Fibroblast of skin of abdomen (primary cell): Measurements from ENCODE around the gene TBPL2. TPM values are rescaled to one million over a fixed set of nuclear protein-coding genes. Genes with fewer than 3 reads are reported as not detected.
"Not testable (repeated sequence)": the region's sequence is repeated elsewhere in the genome, so short reads cannot be mapped to it uniquely, and the experiment has no call there.

Experiments used
- DNase-seq: peaks from one replicate; pipeline ENCODE4 v3.0.0-alpha.2; 2013
- polyA plus RNA-seq, 2 experiments: library from polyadenylated mRNA; unstranded; fragments of 120-200 nt; gene quantifications; one replicate each; pipeline ENCODE4 v1.2.1, GENCODE V29; 2013; ENCODE audit not compliant: insufficient read length in 2 of 2

TBPL2 gene
- not detected for polyA plus RNA-seq (2013, experiment 1 of 2; ENCODE audit: insufficient read length)
- polyA plus RNA-seq (2013, experiment 2 of 2; ENCODE audit: insufficient read length) = not detected

DNA sequence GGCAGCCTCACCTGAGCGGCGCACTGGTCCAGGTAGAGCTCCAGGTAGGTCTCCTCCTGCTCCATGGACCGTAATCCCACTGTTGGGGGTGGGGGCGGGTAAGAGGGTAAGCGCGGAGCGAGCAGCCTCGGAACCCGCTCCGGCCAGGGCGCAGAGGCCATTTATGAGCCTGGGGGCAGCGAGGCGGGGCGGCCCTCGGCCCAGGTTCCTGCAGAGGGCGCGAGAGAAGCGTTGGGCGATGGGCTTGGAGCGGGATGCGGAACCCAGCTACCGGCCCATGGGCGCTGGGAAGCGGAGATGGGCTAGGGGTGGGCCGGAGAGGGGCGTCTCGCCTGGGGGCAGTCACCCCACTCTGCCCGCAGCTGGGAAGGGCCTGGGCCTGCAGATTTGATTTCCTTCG is at the start of gene TBPL2:
Gene TBPL2, minus strand, starts transcription at position 232 of the 400 bp plus-strand sequence. Its CDS starts 167 bp downstream, at position 65.
- DNase-seq = no peak

DNA sequence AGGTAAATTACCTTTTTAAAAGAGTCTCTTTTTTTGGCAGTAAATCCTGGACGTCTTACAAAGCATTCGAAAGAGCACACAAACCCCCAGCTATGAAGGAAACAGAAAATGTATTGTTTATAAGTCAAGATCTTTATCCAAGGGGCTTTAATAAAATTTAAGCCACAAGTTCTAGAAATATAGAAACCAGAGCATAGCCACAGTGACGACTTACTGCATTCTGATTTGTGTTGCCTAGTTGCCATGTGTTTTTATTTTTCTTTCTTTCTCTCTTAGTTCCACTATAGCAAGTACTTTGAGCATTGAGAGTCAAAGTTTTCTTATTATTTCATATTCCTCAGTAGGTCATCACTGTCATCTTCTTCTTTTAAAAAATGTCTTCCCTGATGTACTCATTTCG is 47.8 kb upstream of the TBPL2 start:
- DNase-seq = no peak

DNA sequence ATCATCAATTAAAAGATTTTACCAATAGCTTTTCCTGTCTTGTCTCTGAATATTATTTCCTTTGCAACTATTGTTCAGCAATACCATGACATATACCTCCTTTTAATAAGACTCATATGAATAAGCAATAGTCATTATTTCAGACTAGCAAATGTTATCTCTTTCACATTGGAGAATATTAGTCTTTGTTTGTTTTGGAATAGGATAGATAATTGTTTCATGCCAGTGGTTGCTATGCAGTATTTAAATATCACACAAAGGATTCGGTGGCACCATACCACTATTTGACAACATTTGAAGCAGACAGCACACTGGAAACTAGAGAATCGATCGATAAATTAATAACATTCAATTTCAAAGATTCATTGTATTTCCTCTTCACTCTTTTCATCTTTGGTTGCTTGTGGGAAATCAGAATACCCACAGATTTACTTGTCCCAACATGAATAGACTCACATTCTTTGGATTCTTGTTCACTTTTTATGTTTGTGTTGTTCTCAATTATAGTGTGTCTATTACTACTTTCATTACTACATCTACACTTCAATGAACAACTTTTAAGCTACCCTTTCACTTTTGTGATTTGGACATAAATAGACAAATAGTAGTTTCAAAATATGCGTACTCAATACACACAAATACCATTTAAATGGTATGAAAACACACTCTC is 42.7 kb upstream of the TBPL2 start:
- DNase-seq = no peak

DNA sequence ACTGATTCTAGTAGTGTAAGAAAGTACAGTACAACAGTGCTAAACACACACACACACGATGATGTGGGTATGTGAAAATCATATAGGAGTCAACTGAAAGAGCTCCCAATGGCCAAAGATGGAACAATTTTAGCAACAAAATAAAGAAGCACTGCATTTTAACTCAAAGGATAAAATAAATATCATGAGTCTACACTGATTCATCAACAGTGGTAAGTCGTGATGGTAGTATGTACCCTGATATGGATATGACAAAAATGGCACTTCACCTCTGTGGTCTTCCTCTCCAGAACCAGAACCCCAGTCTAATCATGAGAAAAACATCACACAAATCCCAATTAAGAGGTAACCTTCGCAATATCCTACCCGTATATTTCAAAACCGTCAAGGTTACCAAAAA is 41.4 kb upstream of the TBPL2 start:
- no peak for DNase-seq

DNA sequence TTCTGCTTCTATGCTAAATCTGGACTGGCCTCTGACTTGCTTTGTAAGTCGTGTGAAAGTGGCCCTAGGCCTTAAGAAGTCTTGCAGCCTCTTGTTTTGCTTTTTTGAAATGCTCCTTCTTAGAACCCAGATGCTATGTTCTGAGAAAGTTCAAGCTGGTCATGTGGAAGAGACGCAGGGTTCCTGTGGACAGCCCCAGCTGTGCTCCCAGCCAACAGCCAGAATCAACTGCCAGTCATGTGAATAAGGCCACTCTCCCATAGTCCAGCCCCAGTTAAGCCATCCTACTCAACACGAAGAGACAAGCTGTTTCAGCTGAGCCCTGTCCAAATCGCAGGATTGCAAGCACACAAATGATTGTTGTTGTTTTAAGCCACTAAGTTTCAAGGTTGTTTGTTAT is 37.3 kb upstream of the TBPL2 start:
- no peak for DNase-seq

DNA sequence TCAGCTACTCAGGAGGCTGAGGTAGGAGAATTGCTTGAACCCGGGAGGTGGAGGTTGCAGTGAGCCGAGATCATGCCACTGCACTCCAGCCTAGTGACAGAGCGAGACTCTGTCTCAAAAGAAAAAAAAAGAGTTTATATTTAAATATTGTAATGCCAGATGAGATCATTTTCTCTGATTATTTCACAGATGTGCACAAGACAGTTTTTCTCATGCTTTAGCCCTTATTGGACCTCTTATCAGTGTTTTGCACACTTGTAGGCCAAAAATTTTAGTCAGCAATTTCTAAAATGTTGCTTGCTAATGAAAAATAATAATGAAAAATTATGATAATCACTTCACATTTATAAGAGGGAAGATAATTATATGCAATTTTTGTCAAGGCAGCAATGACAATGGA is 36.0 kb upstream of the TBPL2 start:
- DNase-seq = not testable (repeated sequence)

DNA sequence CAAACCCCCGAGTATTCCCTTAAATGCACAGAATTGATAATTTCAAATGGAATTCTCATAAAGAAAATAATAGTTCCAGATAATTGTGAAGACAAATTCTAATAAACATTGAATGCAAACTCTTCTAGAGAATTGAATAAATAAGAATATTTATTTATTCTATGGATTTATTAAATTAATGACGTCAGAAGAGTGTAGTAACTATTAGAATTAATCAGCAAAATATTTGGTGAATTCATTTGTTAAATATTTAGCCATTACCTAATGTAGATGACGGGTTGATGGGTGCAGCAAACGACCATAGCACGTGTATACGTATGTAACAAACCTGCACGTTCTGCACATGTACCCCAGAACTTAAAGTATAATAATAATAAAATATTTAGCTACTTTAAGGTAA is 33.4 kb upstream of the TBPL2 start:
- no peak for DNase-seq

DNA sequence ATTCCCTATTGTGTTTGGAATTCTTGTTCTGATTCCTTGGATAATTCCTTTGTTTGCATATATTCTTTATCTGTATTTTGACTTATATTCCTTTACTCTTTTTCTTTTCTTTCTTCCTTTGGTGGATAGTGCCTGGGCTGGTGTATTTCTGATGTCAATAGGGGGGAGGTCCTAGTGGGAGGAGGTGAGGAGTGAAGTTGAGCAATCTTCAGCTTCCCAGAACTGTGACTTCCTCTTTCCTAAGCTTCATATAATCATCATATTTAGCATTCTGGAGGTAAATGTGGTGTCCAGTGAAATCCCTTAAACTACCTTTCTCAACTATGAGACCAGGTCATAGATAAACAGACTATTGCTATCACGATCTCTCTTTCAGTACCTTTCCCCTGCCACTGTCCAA is 29.6 kb upstream of the TBPL2 start:
- no peak for DNase-seq

DNA sequence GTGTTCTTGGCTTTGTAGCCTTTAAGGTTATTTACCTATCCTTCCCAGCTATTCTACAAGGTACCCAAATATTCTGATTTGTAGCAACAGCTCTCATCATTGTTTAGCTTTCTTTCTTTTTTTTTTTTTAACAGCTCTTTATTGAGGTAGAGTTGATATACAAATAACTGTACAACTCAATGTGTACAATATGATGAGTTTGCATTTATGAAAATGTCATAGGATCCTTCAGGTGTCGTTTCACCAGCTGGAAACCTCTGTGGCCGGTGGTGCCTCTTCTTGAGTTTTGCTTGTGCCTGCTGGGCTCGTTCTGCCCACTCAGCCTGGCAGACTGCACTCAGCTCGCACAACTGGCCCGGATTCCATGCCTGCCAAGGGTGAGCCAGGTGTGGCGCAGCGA is 26.9 kb upstream of the TBPL2 start:
- DNase-seq = no peak

DNA sequence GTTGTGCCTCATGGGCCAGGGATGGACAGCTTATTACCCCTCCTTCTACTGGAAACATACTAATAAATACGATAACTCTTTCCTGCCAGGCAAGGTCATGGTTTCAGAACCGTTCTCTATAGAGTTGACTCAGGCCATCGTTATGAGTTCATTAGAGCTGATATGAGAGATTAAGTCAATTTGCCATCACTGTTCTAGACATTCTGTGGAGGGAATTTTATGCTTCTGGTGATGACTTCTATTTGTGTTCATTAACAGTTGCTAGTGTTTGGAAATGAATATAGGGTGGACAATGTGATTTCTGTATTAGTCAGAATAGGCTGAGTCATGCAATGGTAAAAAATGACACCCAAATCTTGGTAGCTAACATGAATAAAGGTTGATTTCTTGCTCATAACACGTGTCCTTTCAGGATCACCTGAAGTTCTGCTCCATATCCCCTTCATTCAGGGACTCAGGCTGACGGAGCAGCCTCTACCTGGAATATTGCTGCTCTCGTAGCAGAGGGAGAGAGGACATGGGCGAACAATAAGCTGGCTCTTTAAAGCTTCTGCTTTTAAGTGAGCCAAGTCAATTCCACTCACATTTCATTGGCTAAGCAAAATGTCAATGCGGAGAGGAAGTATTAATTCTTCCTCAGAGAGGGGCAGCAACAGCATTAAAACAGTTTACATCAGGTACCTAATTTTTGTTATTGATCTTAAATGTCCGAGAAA is 18.5 kb upstream of the TBPL2 start:
- DNase-seq = peak; percentile 37

DNA sequence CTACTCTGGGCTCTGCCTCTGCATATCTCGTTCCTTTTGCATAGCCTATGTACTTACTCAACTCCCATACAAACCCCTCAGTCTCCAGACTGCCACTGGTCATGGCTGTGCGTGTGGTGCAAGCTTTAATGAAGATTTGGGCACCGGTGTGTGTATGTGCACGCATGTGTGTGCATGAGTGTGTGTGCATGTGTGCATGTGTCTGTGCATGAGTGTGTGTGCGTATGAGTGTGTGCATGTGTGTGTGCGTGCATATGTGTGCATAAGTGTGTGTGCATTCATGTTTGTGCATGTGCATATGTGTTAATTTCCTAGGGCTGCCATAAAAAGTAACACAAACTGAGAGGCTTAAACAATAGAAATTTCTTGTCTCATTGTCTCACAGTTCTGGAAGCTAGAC is 17.1 kb upstream of the TBPL2 start:
- DNase-seq = no peak

DNA sequence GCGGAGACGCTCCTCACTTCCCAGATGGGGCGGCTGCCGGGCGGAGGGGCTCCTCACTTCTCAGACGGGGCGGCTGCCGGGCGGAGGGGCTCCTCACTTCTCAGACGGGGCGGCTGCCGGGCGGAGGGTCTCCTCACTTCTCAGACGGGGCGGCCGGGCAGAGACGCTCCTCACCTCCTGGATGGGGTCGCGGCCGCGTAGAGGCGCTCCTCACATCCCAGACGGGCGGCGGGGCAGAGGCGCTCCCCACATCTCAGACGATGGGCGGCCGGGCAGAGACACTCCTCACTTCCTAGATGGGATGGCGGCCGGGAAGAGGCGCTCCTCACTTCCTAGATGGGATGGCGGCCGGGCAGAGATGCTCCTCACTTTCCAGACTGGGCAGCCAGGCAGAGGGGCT is 16.0 kb upstream of the TBPL2 start:
- not testable (repeated sequence) for DNase-seq

DNA sequence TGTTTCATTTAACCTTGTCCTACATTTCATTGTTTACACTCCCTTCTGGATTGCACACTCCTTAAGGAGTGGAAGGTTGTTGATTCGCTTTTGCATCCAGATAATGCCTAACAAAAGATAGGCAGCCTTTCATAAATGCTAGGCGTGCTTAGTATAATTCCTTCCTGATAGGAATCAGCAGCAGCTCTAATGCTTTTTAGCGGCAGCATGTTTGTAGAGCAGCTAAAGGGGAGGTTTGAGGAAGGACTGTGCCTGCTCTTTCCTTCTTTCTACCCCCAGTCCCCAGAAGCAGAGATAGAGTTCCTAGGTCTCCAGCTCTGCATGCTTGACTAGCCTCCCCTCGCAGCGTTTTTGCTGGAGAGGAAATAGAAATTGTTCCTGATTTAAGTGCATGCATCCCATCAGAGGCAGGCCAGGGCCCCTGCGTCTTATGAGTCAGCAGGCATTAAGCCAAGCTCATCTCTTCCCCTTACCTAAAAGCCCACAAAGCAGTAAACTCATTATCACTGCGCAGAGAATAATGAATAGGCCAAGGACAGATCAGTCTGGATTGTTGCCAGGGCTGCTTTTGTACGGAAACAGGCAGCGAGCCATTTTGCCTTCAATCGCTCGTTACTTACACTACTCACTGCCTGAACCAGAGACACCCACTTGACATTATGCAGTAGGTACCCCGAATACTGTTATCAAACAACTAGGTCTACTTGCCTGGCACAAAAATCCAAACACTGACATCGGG is 14.0 kb upstream of the TBPL2 start:
- peak; percentile 94 for DNase-seq

DNA sequence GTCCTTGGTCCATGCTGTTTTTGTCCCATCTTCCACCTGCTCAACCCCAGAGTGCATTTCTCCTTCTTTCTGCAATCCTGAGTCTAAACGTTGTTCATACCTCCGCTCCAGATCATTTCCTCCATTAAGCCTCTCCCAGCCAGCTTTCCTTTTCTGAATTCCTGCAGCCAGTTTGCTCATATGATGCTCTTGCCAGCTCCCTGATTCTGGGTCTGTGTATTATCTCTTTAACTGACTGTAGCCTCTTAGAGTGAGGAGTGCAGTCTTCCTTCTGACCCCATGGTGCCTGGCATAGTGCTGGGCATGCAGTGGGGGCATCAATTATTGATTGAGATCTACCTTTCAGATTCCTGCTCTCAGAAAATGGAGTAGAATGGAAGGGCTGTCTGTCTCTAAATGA is 11.5 kb upstream of the TBPL2 start:
- no peak for DNase-seq

DNA sequence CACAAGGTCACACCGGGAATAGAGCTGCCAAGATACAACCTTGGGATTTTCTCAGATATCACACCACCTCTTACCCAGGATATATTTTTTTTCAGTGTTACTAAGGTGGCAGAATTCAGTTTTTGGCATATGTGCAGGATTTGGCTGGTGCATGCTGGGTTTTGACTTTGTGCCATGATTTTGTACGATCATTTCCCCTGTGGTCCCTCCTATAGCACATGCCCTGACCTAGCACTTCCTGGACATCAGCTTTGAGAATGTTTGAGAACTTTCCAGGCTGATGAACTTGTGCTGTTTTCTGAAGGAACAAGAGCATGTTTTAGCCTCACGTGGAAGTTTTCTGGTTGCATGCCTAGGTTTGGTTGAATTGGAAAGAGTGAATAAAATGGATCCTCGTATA is 11.0 kb upstream of the TBPL2 start:
- no peak for DNase-seq

DNA sequence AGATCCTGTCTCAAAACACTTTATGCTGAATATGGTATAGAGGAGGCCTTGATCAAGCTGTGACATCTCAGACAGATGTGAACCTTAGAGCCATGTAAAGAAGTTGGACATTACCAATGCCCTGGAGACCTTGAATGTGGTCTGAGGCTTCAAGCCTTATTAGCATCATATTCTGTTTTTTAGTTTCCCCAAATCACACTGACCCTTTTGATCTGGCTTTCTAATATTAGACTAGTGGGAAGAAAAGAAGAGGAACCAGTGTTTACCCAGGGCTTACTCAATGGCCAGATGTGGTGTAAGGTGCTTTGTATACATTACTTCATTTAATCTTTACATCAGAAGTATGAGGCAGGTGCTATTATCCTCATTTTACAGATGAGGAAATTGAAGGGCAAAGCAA is 10.6 kb upstream of the TBPL2 start:
- DNase-seq = no peak

DNA sequence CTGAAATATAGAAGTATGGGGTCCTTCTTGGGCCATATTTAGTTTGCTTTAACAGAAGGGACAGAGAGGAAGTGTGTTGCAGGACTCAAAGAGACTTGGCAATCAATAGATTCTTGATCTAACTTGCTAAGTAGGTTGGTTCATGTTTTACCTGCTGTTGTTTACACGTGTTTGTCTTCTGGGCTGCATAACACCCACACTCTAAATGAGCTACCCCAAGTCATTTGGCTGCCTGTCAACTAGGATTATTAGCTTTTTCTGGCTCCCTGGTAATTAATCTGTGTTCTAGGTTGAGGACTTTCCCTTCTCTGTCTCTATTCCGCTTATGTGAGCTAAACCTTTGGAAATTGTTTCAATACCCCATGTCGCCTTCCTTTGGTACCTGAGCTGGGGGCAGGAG is 10.1 kb upstream of the TBPL2 start:
- no peak for DNase-seq

DNA sequence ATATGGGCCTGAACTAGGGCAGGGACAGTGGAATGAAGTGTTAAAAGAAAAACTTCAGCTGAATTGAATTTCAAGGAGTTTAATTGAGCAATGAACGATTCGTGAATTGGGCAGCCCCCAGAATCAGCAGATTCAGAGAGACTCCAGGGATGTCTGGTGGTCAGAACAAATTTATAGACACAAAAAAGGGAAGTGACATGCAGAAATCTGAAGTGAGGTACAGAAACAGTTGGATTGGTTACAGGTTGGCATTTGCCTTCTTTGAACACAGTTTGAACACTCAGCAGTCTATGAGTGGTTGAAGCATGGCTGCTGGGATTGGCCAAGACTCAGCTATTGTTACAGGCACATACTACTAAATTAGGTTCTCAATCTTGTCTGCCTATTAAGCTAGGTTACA is 9.7 kb upstream of the TBPL2 start:
- DNase-seq = no peak

DNA sequence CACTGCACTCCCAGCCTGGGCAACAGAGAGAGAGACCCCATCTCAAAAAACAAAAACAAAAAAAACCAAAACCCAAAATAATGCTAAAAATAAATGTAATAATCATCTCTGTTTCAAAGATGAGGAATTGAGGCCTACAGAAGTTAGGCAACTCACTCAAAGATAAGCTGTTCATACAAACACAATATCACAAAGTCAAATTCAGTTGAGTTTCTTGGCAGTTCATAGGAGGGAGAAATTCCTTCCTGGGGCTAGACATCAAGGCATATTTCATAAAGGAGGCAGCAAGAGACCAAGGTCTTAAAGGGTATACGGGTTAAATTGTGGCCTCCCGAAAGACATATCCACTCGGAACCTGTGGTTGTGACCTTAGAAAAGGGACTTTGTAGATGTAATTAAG is 8.7 kb upstream of the TBPL2 start:
- no peak for DNase-seq

DNA sequence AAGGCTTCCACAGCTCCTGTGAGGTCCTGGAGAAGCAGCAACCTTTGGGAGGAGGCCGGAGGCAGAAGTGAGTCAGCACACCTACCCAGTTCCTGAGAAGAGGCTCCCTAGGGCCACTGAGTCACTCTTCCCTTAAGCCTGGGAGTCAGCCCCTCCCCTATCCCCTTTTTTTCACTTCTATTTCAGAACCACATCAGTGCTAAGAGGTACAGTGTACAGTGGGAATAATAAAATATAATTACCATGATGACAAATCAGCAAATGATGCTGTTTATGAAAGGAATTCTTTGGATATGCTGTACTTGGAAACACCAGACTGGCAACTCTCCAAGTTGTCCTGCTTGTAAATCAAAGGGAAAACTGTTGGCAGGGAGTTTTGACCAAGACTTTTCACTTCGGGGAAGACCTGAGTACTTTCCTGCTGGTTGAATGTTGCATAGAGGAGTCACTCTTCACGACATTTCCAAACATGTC is 7.8 kb upstream of the TBPL2 start:
- peak; percentile 98 for DNase-seq

DNA sequence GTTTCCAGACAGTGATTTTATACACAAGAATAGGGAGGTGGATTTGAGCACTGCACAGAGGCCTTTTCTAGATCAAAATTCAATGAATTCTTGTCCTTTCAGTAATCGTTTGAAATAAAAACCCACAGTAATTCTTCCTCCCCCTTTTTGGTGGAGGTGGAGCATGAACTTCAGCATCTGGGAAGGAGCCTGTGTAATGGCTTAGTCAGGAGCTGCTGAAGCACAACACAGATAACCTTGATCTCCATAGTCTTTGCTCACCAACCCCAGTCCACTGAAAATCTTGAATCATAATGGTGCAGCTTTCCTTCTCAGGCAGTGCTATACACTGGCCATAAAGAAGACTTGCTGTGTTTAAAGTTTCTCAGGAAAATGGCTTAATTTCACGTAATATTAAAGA is 6.4 kb upstream of the TBPL2 start:
- DNase-seq = peak; percentile 83

DNA sequence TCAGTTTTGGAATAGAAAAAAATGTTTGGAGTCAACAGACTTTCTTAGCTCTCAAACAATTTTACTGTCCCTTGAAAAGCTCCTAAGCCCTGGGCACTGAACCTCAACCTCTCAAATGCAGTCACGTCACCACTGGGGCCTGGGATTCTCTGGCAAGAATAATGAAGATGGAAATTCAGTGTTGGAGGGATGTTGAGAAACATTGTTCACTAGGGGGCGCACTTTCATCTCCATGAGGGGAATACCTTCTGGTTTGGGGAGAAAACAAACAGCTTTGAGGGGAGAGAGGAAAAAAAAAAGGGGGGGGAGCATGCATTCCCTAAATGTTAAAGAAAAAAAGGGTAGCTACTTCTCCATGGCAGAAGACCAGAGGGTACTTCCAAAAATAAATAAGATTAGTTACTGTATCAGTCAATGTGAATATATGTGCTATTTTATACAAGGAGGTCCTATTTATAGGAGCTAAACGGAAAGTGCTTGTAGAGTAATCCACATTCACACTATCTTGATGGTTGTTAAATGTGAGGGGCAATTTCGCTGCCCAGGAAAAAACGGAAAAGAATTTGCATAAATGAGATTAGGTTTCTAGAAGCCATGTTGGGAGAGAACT is 5.8 kb upstream of the TBPL2 start:
- peak; percentile 73 for DNase-seq

DNA sequence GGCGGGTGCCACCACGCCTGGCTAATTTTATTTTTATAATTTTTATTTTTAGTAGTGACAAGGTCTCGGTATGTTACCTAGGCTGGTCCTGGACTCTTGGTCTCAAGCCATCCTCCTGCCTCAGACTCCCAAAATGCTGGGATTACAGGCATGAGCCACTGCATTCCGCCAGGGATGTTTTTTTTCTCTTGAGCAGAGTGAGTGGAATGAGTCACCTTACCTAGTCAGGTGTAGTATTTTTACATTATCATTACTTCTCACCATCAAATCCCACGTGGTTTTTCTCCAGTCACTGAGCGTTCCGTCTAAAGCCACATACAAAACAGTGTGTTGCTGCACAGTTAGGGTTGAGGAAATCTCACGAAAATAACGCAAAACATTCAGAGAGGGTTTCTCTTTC is 870 bp upstream of the TBPL2 start:
- no peak for DNase-seq
